KOPT-K1 (cell line): Measurements from ENCODE around the gene STK38.
"Not testable (repeated sequence)": the region's sequence is repeated elsewhere in the genome, so short reads cannot be mapped to it uniquely, and the experiment has no call there.

Experiments used
- H3K27ac ChIP-seq: fragments of 200-600 bp; sonication (generic); 2 replicates; pipeline ENCODE4 v1.5.1; 2016; ENCODE audit warnings: antibody characterized with exemption, mild to moderate bottlenecking, low read depth, low read length; ENCODE audit not compliant: poor library complexity, severe bottlenecking
- H3K36me3 ChIP-seq: fragments of 200-600 bp; sonication (generic); 2 replicates; pipeline ENCODE4 v1.5.1; 2017; ENCODE audit warnings: antibody characterized with exemption, mild to moderate bottlenecking, low read length, moderate library complexity; ENCODE audit not compliant: insufficient read depth
- H3K9me3 ChIP-seq: fragments of 200-600 bp; sonication (generic); 2 replicates; pipeline ENCODE4 v1.5.1; 2017; ENCODE audit warnings: antibody characterized with exemption, low read length, mild to moderate bottlenecking; ENCODE audit not compliant: insufficient read depth, poor library complexity, severe bottlenecking

Gene STK38

GRCh38 chr6:36546920-36547645, at the start of gene STK38:
TSS of gene STK38 (minus strand) at chr6:36547479. CDS start at chr6:36540202, 7,277 bp downstream.
- H3K27ac ChIP-seq = peak within 1 kb of the TSS; percentile 91

DNA sequence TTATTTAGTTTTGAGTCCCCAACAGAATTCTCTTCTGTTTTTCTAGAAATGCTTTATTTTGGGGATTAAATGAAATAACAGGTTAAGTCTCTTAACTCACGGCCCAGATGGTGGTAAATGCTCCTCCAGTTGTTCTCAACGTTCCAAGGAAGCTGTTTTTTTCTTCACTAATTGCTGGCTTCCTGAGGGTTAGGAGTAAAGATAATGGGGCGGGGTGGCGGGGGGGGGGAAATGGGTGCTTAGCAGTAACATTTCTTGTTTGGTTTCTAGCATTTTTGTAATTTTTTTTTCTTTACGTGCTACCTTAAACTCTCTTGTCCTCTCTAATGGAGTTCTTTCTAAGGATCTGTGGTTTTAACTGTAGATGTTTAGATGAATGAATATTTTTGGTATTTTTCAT, 49.1 kb upstream of the STK38 start:
- H3K36me3 ChIP-seq = peaks cover 69% of the 10 kb centered on the region
- H3K9me3 ChIP-seq = no peaks in the 10 kb centered on the region
- peak overlapping the region; percentile 100 for H3K27ac ChIP-seq

More at GRCh38 chr6:36546920-36547645, at the start of gene STK38:
- H3K9me3 ChIP-seq = no peaks in the 10 kb centered on the region
- peaks cover 6% of the 10 kb centered on the region; the same call in 1 of the 2 replicates for H3K36me3 ChIP-seq

DNA sequence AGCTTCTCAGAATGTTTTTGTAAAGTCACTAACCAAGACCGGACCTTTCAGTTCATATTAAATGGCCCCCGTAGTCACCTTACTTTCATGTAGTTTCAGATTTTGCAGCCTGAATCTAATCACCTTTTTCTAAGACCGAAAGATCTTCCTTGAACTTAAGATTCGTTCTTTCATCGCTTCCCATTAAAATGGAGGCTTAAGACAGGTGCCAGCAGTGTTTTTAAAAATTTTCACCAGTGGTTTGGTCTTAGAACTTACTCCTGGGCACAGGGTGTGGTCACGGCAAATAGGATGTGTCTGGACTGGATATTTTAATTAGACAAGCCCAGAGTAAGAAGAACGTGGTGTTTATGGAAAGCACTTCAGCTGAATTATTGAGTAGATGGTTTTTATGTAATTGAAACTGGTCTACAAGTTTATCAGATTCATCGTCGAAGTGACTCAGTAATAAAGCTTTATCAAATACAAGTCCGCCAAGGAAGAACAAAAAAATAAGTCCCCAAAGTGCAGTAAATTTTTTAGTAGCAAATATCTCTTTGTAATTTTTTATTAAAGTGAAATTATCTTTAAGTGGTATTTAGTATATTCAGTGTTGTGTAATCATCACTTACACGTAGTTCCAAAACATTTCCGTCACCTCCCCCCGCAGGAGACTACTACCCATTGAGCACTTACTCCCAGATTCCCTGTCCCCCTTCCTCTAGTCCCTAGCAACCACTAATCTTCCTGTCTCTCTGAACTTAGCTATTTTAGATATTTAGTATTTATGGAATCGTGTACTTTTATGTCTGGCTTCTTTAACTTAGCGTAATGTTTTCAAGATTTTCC, 47.8 kb upstream of the STK38 start:
- Histone ChIP-seq H3K36me3 (peaks cover 55% of the 10 kb centered on the region), H3K27ac (peak overlapping the region; percentile 100), H3K9me3 (no peaks in the 10 kb centered on the region)

- H3K36me3 ChIP-seq = peaks cover 47% of the 10 kb centered on the region
- H3K27ac ChIP-seq = peak within 1 kb of the TSS; percentile 100
- no peaks in the 10 kb centered on the region for H3K9me3 ChIP-seq
Observed at GRCh38 chr6:36594029-36594815, 46.9 kb upstream of the STK38 start, which contains the start of gene SRSF3. TSS of gene SRSF3 (plus strand) at chr6:36594362. CDS start at chr6:36596763, 2,401 bp downstream.

GRCh38 chr6:36593569-36594028, 46.3 kb upstream of the STK38 start:
- Histone ChIP-seq H3K36me3 (peaks cover 41% of the 10 kb centered on the region), H3K9me3 (no peaks in the 10 kb centered on the region), H3K27ac (peak overlapping the region; percentile 100)

GRCh38 chr6:36592221-36592655, 45.0 kb upstream of the STK38 start:
- H3K9me3 ChIP-seq = no peaks in the 10 kb centered on the region
- H3K36me3 ChIP-seq = peaks cover 28% of the 10 kb centered on the region
- H3K27ac ChIP-seq = peak overlapping the region; percentile 100

- no peaks in the 10 kb centered on the region for H3K9me3 ChIP-seq
- peaks cover 8% of the 10 kb centered on the region for H3K36me3 ChIP-seq
- no peak overlapping the region for H3K27ac ChIP-seq
Observed at GRCh38 chr6:36590237-36590636, 43.0 kb upstream of the STK38 start.

GRCh38 chr6:36589025-36589400, 41.7 kb upstream of the STK38 start:
- H3K36me3 ChIP-seq, H3K9me3 ChIP-seq, H3K27ac ChIP-seq: not testable (repeated sequence)

- no peak overlapping the region for H3K27ac ChIP-seq
- H3K9me3 ChIP-seq = no peaks in the 10 kb centered on the region
- H3K36me3 ChIP-seq = no peaks in the 10 kb centered on the region
Observed at GRCh38 chr6:36586606-36587005, 39.3 kb upstream of the STK38 start.

DNA sequence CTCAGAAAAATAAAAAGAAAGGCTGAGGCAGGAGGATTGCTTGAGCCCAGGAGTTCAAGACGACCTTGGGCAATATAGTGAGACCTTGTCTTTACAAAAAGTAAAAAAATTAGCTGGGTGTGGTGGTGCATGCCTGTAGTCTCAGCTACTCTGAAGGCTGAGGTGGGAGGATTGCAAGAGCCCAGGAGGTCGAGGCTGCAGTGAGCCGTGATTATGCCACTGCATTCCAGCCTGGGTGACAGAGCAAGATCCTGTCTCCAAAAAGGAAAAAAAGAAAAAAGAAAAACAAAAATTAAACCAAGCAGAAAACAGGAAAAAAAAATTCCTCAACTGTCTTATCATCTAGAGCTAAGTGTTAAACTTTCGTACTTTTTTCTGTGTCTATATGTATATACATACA, 34.4 kb upstream of the STK38 start:
- no peak overlapping the region for H3K27ac ChIP-seq
- no peaks in the 10 kb centered on the region for H3K9me3 ChIP-seq
- H3K36me3 ChIP-seq = no peaks in the 10 kb centered on the region

DNA sequence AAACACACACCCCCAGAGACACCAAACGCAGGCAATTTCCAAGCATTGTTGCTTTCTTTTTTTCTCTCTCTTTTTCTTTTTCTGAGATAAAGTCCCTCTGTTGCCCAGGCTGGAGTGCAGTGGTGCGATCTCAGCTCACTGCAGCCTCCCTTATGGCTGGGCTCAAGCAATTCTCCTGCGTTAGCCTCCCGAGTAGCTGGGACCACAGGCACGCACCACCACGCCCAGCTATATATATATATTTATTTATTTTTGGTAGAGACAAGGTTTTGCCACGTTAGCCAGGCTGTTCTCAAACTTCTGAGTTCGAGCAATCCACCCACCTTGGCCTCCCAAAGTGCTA, 32.9 kb upstream of the STK38 start:
- H3K27ac ChIP-seq = no peak overlapping the region
- no peaks in the 10 kb centered on the region for H3K36me3 ChIP-seq
- no peaks in the 10 kb centered on the region for H3K9me3 ChIP-seq

DNA sequence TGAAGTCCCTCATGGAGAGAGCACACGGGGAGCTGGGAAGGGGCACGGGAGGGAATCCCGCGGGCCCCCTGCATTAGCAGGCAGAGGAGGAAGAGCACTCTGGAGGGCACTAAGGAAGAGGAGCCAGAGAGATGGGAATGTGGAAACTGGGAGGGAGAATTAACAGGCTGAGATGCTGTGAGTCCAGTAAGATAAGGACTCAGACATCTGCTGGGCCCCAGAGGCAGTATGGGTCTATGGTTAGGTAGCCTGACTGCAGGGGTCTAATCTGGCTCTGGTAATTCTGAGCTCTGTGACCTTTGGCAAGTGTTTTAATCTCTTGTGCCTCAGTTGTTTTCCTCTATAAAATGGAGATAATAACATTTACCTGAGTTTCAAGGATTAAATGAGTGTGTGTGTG, 31.2 kb upstream of the STK38 start:
- peaks cover 4% of the 10 kb centered on the region for H3K9me3 ChIP-seq
- H3K27ac ChIP-seq = no peak overlapping the region
- no peaks in the 10 kb centered on the region for H3K36me3 ChIP-seq

GRCh38 chr6:36578030-36578429, 30.8 kb upstream of the STK38 start:
- H3K9me3 ChIP-seq = peaks cover 4% of the 10 kb centered on the region
- H3K27ac ChIP-seq = no peak overlapping the region
- H3K36me3 ChIP-seq = no peaks in the 10 kb centered on the region

DNA sequence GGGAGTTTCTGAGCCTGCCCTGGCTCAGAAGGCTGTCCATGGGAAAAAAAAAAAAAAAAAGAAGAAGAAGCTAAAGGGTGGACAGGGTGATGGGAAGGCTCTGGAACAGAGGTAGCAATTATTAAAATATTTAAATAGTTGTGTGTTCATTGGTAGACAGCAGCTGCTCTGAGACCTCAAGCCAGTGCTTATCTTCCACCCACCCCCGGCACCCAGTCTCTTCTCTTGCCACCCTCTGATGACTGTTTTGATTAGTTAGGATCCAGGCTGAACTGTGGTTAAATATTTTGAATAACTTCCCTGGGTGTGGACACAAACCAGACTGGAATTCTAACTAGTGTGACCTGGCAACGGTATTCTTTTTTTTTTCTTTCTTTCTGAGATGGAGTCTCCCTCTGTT, 30.0 kb upstream of the STK38 start:
- no peak overlapping the region for H3K27ac ChIP-seq

GRCh38 chr6:36576578-36576977, 29.3 kb upstream of the STK38 start:
- Histone ChIP-seq H3K27ac (no peak overlapping the region), H3K9me3 (peaks cover 6% of the 10 kb centered on the region), H3K36me3 (no peaks in the 10 kb centered on the region)

More for the DNA sequence above, 30.0 kb upstream of the STK38 start:
- peaks cover 4% of the 10 kb centered on the region for H3K9me3 ChIP-seq
- no peaks in the 10 kb centered on the region for H3K36me3 ChIP-seq
